Thyroid gland (tissue), 4 donors: ENCODE results near the gene PPIF. TPM values are rescaled to one million over a fixed set of nuclear protein-coding genes. Genes with fewer than 3 reads are reported as not detected.

Experiments
- DNase-seq, 2 donors: peaks; one replicate each; pipeline ENCODE4 v3.0.0-alpha.2; 2019
- H3K27ac ChIP-seq, 3 donors: fragments of 200-600 bp; sonication (generic); 1 replicate in 2 of 3; 2 replicates in 1 of 3; pipeline ENCODE4 v1.5.1; 2016 to 2019; ENCODE audit warnings: mild to moderate bottlenecking in 1 of 3, moderate library complexity in 1 of 3
- H3K27me3 ChIP-seq: fragments of 200-600 bp; sonication (generic); one replicate; pipeline ENCODE4 v1.5.1; 2019
- H3K36me3 ChIP-seq, 2 donors: fragments of 200-600 bp; sonication (generic); one replicate each; pipeline ENCODE4 v1.5.1; 2016 to 2019
- H3K4me1 ChIP-seq, 2 donors: fragments of 200-600 bp; sonication (generic); one replicate each; pipeline ENCODE4 v1.5.1; 2017 to 2019
- H3K4me3 ChIP-seq, 3 donors: fragments of 200-600 bp; sonication (generic); replicated peaks in 1 of 3; 1 replicate in 2 of 3; 2 replicates in 1 of 3; pipeline ENCODE4 v1.5.1; 2016; ENCODE audit warnings: mild to moderate bottlenecking in 1 of 3
- H3K9me3 ChIP-seq: fragments of 200-600 bp; sonication (generic); one replicate; pipeline ENCODE4 v1.5.1; 2017
- CTCF ChIP-seq, 6 experiments: fragments of 200-600 bp in 3 of 6; fragments of 450-650 bp in 3 of 6; sonication (generic) in 3 of 6; IDR thresholded peaks; one replicate each; pipeline ENCODE4 v1.5.1; 2016 to 2019; ENCODE audit warnings: antibody characterized with exemption in 6 of 6, mild to moderate bottlenecking in 2 of 6, inconsistent platforms in 1 of 6, moderate library complexity in 1 of 6
- POLR2A ChIP-seq, 2 donors: fragments of 450-650 bp; IDR thresholded peaks; one replicate each; pipeline ENCODE4 v1.6.1; 2017; ENCODE audit warnings: antibody characterized with exemption in 2 of 2, mild to moderate bottlenecking in 2 of 2, moderate library complexity in 1 of 2
- WGBS, 2 donors: methylation state at CpG; one replicate each; pipeline ENCODE4 v1.1.5; 2017; 5-methylcytosine and 5-hydroxymethylcytosine counted together
- intact Hi-C: fragments of 100-400 bp; cut with DNase I; formaldehyde crosslinking; loops from one replicate; pipeline ENCODE4 v1.15.1; 2023
- total RNA-seq, 4 donors: library from RNA; depleted of rRNA; stranded (reverse); fragments of >200 nt; gene quantifications; one replicate each; pipeline ENCODE4 v1.2.3, GENCODE V29; 2016

PPIF gene
- total RNA-seq, 4 donors from 2014 or later: 31.4 to 70.1 (median 52.3) TPM

- Histone ChIP-seq H3K36me3 (no peaks in the 10 kb centered on the region), H3K4me3 (no peak overlapping the region), H3K27me3 (no peaks in the 10 kb centered on the region), H3K9me3 (no peaks in the 10 kb centered on the region), H3K27ac (peak overlapping the region; percentile 45 to 83 (median 82)), H3K4me1 (peaks cover 85 to 100% of the 10 kb centered on the region in 2 donors)
- WGBS, 2 donors: 43 to 58% methylated on average over 7 of the region's 7 CpGs
- intact Hi-C loops: no loop called here
- peak in 1 of 2 donors; percentile 43 for DNase-seq
- TF ChIP-seq CTCF (IDR thresholded peaks at IDR 0.05) (no peak), POLR2A (IDR thresholded peaks at IDR 0.05) (no peak)
These were observed 57.0 kb downstream of the PPIF start for GRCh38 chr10:79404231-79404609.

- intact Hi-C loops: no loop called here
- H3K9me3 ChIP-seq: no peaks in the 10 kb centered on the region
- H3K4me1 ChIP-seq: peaks cover 85 to 100% of the 10 kb centered on the region in 2 donors
- H3K27ac ChIP-seq: peak overlapping the region; percentile 9 to 83 (median 19)
- no peaks in the 10 kb centered on the region for H3K27me3 ChIP-seq
- H3K36me3 ChIP-seq: no peaks in the 10 kb centered on the region
- TF ChIP-seq CTCF (IDR thresholded peaks at IDR 0.05): no peak
- no peak for TF ChIP-seq POLR2A (IDR thresholded peaks at IDR 0.05)
- WGBS, 2 donors: 67 to 93% methylated on average over 3 to 5 of the region's 5 CpGs
- DNase-seq: peak; percentile 1 to 2
- no peak overlapping the region for H3K4me3 ChIP-seq
These were observed 57.4 kb downstream of the PPIF start for GRCh38 chr10:79404690-79405131.

Other genes starting within 250 kb of the PPIF start
- 10 to 100 TPM; 25.4 to 48.8 (median 33.3) TPM for gene ZCCHC24, start 98.2 kb downstream of the PPIF start, total RNA-seq
- gene EIF5AL1, start 165.1 kb downstream of the PPIF start, total RNA-seq: under 1 TPM in 2 of 4 donors, not detected in 2; 0.24 to 0.33 TPM
- gene SFTPA2, start 212.9 kb downstream of the PPIF start, total RNA-seq: under 1 TPM in 2 of 4 donors, not detected in 2; 0.27 to 0.29 TPM